CD4-positive, alpha-beta T cell treated with Interleukin-4 for 1 hour (primary cell): ENCODE results near the gene ZDHHC12.
"Not testable (repeated sequence)": the region's sequence is repeated elsewhere in the genome, so short reads cannot be mapped to it uniquely, and the experiment has no call there.

Source experiments
- DNase-seq, 2 donors: peaks; one replicate each; pipeline ENCODE4 v3.0.0-alpha.2; 2020 to 2022

The ZDHHC12 gene

DNA sequence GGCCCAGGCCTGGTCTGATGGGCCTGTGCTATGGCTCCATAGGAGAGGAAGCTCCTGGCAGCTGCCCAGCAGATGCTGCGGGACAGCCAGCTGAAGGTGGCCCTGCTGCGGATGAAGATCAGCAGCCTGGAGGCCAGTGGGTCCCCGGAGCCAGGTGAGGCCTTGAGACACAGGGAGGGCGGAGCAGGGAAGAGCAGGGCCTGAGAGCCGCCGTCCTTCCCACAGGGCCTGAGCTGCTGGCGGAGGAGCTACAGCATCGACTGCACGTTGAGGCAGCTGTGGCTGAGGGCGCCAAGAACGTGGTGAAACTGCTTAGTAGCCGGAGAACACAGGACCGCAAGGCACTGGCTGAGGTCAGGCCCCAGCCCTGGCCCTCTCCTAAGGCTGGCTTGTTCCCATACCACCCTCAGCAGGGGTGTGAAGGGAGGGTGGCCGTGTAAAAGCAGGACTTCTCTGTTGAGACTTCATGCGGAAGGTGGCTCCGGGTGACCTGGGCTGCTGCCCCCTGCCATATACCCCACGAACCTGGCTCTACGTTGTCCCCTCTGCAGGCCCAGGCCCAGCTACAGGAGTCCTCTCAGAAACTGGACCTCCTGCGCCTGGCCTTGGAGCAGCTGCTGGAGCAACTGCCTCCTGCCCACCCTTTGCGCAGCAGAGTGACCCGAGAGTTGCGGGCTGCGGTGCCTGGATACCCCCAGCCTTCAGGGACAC is 17.1 kb downstream of the ZDHHC12 start:
- no peak for DNase-seq

DNA sequence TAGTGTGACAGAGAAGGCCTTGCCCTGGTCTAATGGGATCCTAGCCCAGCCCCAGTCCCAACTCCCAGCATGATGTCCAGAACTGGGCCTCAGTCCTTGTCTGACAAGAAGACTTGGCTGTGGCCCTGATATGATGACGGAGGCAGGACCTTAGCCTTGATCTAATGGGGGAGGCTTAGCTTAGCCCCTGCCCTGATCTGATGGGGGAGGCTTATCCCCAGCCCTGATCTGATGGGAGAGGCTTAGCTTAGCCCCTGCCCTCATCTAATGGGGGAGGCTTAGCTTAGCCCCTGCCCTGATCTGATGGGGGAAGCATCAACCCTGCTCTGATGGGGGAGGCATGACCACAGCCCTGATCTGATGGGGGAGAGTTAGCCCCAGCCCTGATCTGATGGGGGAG is 17.9 kb downstream of the ZDHHC12 start:
- no peak for DNase-seq

DNA sequence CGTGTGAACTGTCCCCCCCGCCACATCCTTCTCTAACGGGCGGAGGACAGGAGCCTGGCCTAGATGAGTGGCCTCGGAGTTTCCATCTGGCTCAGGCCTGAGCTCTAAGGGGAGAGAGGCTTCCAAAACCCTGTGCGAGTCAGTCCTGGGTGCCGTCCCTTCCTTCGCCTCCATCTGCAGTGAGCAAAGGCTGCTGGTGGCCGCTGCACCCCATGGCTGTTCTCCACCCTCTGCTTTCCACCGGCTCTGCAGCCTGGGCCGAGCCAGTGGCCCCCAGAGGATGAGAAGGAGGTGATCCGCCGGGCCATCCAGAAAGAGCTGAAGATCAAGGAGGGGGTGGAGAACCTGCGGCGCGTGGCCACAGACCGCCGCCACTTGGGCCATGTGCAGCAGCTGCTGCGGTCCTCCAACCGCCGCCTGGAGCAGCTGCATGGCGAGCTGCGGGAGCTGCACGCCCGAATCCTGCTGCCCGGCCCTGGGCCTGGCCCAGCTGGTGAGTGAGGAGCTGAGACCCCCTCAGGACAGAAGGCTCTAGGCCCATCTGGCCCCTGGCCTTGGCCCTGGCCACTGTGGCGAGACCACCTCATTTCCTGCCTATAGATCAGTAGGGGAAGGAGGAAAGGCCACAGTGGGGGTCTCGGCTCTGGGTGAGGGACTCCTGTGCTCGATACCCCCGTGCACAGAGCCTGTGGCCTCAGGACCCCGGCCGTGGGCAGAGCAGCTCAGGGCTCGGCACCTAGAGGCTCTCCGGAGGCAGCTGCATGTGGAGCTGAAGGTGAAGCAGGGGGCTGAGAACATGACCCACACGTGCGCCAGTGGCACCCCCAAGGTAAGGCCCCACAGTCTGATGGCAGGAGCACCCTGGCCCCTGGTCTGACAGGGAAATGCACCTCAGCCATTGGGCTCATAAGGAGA is 18.6 kb downstream of the ZDHHC12 start:
- DNase-seq, result no peak

DNA sequence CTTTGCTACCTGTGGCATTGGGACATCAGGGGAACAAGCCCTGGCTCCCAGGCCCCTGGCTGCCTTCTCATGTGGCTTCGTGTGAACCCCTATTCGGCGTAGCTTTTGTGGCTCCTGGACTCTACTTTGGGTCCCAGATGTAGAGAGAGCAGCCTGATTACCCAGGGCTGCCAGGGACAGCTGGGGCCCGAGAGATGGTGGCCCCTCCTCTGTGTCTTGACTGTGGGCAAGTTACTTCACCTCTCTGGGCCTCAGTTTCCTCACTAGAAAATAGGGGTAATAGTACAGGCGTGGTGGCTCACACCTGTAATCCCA is 19.6 kb downstream of the ZDHHC12 start:
- DNase-seq, result no peak

DNA sequence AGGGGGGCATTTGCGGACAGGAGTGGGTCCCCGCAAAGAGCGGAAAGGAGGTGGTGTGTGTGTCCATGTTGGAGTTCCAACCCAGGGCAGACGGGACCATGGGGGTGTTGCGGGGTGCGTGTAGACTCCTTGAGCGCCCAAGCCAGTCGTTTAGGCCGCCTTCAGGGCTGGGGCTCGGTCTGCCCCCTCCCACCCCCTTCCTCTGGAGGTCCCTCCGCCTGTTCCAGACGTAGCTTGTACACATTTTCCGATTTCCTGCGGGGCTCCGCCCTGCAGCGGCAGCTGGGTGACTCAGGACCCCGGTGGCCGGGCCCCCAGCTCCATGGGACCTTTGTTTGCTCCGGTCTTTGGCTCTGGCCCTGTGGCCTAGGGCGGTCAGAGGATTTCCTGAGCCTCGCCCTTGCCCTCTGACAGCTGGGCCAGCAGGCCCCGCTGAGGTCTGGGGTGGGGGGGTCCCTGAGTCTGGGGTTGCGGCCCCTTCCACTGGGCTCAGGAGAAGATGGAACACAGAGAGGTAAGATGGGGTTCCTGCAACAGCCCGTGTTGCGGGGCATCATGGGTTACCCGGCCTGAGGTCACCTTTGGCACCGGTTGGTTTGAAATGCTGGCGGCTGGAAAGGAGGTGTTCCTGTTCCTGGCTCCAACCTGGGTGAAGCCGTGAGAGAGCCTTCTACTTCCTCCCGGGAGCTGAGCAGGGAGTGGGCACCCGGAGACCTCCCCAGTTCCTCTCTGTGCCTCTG is 20.1 kb downstream of the ZDHHC12 start:
- no peak for DNase-seq

DNA sequence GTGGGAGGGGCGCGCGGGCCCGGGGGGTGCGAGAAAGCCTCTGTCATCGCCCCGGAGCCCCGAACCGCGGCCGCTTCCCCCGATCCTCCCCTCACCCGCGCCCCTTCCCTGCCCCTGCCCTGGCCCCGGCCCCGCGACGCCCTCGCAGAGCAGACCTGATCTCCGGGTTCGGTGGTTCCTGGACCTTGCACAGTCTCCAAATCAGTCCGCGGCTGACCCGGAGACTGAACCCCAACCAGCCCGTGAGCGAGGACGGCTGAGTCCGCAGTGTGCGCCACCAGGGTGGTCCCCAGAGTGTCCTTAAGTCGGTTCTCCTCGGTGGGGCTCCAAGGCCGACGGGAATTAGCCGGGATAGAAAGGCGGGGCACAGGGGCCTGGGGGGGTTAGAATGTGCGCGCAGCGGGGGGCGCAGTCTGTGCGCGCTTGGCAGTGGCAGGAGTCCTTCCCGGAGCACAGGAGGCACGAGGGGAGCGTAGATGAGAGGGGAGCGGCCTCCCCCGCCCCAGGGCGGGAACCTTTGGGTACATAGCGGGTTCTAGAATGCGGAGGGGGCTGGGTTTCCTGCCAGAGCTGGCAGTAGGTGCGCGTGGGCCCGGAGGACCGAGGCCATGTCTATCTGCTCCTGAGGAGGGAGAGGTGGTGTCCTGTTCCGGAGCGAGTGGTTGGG is 20.8 kb downstream of the ZDHHC12 start:
- DNase-seq, result peak in 1 of 2 donors; percentile 10

DNA sequence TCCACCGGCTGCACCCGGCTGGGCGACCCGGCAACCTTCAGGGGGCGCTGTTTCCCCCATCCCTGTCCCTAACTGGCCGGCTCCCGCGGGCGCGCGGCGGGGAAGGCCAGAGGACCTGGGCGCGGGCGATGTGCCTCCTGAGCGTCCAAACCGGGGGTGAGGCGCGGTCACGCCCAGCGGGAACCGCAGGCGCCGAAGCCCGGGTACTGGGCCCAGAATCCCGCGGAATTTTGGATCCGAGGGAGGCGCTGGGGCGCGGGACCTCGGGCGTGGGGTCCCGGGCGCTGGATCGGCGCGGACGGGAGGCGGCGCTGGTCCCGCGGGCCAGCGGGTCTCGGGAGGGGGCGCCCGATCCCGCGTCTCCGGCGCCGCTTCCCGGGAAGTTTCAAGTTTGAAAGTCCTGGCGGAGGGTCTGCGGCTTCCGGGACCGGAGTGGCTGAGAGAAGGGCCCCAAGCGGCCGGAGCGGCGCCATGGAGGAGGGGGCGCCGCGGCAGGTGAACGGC is 21.4 kb downstream of the ZDHHC12 start, which contains the start of gene PKN3:
Gene PKN3 (plus strand): TSS at position 59 of the 504 bp plus-strand sequence. CDS start 413 bp downstream, at position 472.
- DNase-seq, result peak; percentile 80 to 84

DNA sequence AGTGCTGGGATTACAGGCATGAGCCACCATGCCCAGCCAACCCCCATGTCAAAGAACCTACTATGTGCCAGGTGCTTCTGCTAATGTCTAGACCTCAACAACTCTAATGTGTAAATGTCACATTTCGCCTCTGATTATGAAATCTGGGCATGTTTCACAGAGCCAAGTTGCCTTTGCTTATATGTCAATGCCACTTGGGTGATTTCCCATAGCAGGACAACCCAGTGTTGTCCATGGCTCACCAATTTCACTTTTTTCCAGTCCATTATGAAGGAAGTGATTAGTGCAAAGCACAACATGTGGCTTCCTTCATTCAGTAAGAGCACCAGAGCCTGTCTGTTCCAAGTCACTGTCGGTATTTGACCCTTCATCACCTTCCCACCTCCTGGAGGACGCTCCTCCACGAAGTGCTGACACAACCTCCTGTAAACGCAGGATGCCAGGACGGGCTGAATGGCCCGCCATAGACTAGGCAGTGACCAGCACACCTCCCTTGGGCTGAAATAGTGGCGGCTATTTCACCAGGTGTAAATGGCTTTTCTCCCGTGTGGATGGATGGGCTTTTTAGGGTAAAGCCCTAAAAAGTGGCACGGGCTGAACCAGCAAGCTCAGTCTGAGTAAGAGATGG is 22.6 kb downstream of the ZDHHC12 start:
- DNase-seq, result no peak

DNA sequence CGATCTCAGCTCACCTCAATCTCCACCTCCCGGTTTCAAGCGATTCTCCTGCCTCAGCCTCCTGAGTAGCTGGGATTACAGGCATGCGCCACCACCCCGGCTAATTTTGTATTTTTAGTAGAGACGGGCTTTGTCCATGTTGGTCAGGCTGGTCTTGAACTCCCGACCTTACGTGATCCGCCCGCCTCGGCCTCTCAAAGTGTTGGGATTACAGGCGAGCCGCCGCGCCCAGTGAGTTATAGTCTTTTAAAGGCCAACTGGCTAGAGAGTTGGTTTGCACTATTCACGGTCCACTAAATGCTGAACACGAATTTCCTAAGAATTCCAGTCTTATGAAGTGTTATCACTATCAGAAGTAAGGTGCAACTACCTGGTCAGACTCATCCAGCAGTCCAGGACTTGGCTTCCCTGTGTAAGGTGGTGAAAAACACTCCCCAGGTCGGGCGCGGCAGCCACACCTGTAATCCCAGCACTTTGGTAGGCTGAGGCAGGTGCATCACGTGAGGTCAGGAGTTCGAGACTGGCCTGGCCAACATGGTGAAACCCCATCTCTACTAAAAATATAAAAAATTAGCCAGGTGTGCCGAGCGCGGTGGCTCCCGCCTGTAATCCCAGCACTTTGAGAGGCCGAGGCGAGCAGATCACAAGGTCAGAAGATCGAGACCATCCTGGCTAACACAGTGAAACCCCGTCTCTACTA is 24.7 kb downstream of the ZDHHC12 start:
- DNase-seq, result not testable (repeated sequence)

DNA sequence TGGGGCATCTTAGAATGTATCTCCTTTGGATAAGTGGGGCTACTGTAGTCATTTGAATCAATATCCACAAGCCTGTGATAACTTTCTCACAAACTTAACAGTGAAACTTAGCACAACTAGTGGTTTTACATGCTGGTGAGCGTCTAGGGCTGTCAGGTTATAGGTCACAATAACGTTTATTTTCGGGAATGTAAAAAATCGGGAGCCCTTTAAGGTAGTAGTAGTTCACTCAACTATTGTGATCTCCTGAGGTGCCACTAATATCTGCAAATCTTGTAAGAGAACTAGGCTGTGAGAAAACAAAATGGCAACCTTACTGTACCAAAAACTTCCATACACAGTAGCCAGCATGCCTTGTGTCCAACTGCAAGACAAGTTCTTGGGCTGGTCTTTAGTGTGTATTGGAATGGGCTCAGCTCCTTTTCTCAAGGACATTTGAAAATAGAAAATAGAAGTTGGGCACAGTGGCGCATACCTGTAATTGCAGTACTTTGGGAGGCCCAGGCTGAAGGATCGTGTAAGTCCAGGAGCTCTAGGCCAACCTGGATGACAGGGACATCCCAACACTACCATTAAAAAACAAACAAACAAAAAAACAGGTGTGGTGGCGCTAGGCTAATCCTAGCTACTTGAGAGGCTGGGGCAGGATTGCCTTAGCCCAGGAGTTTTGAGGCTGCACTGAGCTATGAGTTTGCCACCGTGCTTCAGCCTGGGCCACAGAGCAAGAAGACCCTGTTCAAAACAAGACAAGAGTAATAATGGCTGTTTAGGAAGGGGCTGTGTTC is 26.8 kb downstream of the ZDHHC12 start:
- no peak for DNase-seq

DNA sequence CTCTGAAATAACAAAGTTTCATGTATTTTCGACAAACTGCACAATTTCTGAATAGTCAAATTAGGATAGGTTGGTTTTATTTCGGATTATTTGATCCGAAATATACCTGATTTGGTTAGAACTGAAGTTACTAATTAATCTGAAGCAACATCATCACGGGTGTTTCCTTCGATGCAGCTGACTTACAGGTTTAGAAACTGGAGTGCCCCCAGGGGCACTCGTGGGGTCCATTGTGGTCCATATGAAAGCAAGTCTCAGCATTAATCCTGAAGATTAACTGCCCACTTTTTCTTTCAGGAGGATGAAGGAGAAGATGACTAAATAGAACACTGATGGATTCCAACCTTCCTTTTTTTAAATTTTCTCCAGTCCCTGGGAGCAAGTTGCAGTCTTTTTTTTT is 29.6 kb downstream of the ZDHHC12 start:
- DNase-seq, result no peak

DNA sequence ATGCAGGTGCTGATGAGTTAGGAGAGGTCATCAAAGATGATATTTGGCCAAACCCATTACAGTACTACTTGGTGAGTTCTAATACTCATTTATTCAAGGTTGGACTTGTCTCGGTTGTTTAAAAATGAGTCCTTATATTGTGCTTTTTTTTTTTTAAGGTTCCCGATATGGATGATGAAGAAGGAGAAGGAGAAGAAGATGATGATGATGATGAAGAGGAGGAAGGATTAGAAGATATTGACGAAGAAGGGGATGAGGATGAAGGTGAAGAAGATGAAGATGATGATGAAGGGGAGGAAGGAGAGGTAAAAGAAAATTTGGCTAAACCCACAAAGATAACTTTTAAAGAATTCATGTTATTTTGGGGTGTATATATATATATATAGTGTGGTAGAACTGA is 30.2 kb downstream of the ZDHHC12 start:
- not testable (repeated sequence) for DNase-seq

DNA sequence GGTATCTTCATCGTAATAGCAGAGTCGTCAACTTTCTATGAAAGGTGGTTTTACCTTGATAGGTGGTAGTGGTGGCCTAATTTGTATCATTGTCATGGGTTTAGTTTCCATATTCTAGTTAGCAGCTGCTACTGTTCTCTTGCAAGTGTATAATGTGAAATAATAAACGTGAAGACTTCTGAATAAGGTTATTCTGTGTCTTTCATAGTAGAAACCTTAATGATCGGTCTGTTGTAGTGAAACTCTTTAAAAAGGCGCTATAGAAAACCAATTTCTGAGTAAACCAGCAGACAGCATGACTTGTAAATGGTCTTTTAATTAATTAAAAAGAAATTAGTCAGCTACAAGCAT is 33.3 kb downstream of the ZDHHC12 start:
- no peak for DNase-seq

DNA sequence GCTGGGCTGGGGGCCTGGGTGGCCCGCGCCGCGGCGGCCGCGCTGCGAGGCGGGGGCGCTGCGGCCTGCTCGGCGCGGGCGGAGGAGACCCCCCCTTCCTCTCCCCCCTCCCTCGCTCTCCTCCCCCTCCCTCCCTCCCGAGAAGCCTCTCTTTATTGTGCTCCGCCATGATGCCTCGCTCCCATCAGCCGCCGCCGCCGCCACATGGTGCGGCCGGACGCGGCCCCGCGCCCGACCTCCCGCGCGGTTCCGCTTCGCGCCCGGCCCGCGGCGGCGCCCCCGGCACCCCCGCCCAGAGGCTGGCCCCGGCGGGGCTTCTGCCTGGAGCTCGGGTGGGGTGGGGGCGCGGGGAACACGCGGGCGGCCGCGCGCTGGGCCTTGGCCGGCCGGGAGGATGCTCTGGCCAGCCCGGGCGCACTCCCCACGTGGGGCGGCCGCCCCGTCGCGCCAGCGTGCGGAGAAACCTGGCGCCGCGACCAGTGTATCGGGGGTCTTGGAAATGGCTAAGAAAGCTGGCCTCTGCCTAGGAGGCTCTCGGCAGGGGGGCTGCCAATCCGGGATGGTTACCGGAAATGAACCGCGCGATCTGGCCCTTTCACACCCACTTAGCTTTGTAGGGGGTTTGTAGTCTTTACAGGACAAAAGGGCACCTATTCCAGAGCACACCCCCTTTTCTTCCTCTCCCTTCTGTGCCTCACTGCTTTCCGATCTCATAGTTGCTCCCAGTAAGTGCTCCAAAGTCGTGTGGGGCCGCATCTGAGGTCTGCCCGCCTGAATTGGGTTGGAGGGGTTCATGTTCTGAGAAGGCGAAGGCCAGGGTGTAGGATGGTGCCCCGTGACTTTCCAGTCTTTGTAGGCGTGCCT is 33.9 kb downstream of the ZDHHC12 start:
- peak; percentile 55 to 70 for DNase-seq

DNA sequence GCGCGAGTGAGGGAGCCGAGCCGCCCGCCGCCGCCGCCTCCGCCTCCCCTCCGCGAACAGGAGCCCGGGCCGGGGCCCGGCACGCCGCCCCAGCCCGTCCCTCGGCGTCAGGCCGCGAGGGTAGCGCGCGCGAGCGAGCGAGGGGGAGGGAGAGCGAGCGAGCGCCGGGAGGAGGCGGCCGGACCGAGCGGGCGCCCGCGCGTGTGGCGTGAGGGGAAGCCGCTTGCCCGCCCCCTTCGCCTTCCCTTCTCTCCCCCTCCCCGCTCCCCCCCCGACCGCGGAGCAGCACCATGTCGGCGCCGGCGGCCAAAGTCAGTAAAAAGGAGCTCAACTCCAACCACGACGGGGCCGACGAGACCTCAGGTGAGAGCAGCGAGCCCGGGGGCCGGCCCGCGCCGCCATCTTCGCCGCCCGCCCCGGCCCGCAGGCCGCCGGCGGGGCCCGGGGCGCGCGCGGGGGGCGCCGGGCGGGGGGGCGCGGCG is 34.6 kb downstream of the ZDHHC12 start:
- no peak for DNase-seq

DNA sequence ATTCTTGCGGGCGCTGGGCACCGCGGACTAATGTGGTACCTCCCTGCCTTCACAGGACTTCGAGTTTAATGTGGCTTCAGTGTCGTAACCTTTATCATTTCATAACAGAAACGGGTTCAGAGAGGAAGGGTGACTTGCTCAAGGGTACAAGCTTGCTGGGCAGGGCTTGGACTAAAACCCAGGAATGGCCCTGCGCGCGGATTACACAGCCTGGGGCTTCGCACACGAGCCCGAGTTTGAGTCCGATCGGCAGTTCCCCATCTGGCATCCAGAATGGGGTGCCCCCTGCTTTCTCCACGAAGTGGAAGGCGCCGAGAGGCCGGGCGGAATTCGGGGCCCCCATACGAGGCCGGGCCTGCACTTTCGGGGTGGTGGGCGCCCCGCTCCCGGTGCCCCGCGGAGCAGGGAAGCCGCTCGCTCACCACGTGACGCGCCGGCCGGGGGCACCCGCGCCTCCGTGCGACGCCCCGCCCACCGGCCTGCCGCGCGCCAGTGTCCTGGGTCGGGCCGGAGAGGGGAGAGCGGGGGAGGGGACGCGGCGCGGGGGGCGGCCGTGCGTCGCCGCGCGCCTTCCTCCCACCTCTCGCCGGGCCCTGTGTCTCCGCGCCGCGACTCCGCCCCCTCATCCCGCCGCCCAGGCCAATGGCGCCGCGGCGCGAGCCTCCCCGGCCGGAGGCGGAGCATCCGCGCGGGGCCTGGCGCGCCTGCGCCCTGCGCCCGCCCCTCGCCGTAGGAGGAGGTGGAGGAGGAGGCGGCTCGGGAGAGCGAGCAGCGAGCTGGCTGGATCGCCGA is 35.2 kb downstream of the ZDHHC12 start, which contains the start of gene SET:
Gene SET (plus strand): TSS at position 722 of the 792 bp plus-strand sequence. CDS start 361 bp downstream, outside the sequence.
- peak; percentile 93 to 94 for DNase-seq

DNA sequence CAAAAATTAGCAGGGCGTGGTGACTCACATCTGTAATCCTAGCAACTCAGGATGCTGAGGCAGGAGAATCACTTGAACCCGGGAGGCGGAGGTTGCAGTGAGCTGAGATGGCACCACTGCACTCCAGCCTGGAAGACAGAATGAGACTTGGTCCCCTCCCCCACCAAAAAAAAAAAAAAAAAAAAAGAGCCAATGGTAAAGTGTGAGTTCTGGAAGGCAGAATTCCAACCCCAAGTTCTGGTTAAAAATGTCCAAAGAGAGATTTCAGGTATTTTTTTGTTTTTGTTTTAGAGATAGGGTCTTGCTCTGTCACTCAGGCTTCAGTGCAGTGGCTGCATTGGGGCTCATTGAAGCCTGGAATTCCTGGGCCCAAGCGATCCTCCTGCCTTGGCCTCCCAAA is 36.5 kb downstream of the ZDHHC12 start:
- DNase-seq, result no peak
